Thyroid gland (tissue), 4 donors: Measurements from ENCODE around the gene BTBD2.

ENCODE experiments used
- CTCF ChIP-seq, 6 experiments: fragments of 200-600 bp in 3 of 6; fragments of 450-650 bp in 3 of 6; sonication (generic) in 3 of 6; IDR thresholded peaks; one replicate each; pipeline ENCODE4 v1.5.1; 2016 to 2019; ENCODE audit warnings: antibody characterized with exemption in 6 of 6, mild to moderate bottlenecking in 2 of 6, inconsistent platforms in 1 of 6, moderate library complexity in 1 of 6
- POLR2A ChIP-seq, 2 donors: fragments of 450-650 bp; IDR thresholded peaks; one replicate each; pipeline ENCODE4 v1.6.1; 2017; ENCODE audit warnings: antibody characterized with exemption in 2 of 2, mild to moderate bottlenecking in 2 of 2, moderate library complexity in 1 of 2

DNA sequence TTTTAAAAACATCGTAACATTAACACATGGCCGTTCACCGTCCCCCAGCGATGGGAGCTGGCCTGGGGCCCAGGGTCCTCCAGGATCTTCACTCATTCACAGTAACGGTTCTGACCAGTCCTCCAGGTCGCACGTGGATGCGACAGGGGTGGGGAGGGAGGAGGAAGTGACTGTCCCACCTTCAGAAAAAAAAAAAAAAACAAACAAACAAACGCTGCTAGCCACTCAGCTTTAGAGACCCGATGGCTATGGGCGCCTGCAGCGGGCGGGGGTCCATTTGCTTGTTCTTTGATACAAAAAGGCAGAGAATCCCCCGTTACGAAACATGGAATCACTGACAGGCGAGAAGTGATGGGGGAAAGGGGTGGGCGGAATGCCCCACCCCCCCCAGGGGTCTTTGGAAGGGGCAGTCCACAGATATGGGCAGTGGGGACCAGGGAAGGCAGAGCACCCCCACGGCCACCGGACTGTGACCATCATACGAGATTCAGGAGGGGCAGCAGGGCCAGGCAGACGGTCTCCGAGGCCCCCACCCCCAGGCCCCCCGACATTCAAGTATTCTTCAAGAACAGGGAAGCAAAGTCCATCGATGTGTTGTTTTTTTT, 22.2 kb upstream of the BTBD2 start:
- TF ChIP-seq POLR2A (IDR thresholded peaks at IDR 0.05) (no peak), CTCF (IDR thresholded peaks at IDR 0.05) (no peak)
